ENCODE data around the gene UHMK1. TPM values are rescaled to one million over a fixed set of nuclear protein-coding genes. Genes with fewer than 3 reads are reported as not detected.

The UHMK1 gene
- total and polyA plus RNA-seq, 8 donors = 28.8 to 56.6 (median 34.4) TPM

DNA sequence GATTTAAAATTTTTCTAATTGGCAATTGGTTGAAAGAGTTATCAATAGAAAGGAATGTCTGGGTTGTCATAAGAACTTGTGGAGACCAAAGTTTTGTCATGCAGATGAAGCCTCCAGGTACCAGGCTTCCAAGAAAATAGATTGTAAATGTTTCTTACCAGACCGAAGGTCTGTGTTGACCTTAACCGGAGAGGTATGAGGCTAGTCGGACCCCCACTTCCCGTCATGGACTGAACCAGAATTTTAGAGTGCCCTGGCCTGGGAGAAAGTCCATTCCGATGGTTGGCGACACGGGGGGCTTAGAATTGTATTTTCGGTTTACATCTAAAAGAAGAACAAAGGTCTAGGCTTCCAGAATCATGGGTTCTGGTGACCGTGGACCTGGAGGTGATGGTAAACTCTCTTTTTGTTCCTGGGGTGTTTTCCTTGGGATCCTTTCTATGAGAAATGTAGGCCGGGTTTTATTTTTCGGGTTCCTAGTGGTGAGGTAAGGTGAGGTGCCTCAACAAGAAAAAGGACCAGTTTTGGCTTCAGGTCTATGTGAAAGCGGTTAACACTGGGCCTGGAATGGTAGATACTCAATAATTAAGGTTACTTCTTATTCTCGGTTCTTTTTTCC, 405 bp upstream of the UHMK1 start:
- no peak for DNase-seq
- intact Hi-C loops (cut with DNase I) = no loop called here
- Histone ChIP-seq H3K4me3 (peak overlapping the region; percentile 83 to 85), H3K9me3 (no peaks in the 10 kb centered on the region), H3K4me1 (peaks cover 12 to 31% of the 10 kb centered on the region in 2 donors), H3K27me3 (peaks cover 0 to under 1% of the 10 kb centered on the region in 2 donors), H3K36me3 (peaks cover 0 to 23% of the 10 kb centered on the region in 2 donors), H3K27ac (peak overlapping the region; percentile 91 to 94)
- no peak for TF ChIP-seq CTCF (IDR thresholded peaks at IDR 0.05)
- ATAC-seq = no peak

DNA sequence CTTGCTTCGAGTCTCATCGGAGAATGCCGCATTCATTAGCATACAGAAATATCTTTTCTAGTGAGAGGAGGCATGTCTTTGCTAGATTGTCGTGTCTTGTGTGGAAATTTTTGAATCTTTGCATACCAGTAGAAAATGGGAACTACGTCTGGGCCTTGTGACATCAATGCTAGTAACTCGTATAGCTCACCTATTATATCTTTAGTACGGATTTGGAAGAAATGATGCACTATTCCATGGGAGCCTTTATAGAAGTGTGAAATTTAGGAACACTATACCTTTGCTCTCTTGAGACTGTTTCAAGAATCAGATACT, 835 bp downstream of the UHMK1 start:
- ATAC-seq (peak; percentile 26), DNase-seq (peak in 1 of 4 donors; percentile 15)
- Histone ChIP-seq H3K9me3 (no peaks in the 10 kb centered on the region), H3K27me3 (no peaks in the 10 kb centered on the region), H3K4me1 (peaks cover 12 to 31% of the 10 kb centered on the region in 2 donors), H3K4me3 (peak overlapping the region; percentile 83 to 85), H3K36me3 (peaks cover 0 to 35% of the 10 kb centered on the region in 2 donors), H3K27ac (peak overlapping the region; percentile 91 to 94)
- no peak for TF ChIP-seq CTCF (IDR thresholded peaks at IDR 0.05)
- intact Hi-C loops (cut with DNase I) = no loop called here

DNA sequence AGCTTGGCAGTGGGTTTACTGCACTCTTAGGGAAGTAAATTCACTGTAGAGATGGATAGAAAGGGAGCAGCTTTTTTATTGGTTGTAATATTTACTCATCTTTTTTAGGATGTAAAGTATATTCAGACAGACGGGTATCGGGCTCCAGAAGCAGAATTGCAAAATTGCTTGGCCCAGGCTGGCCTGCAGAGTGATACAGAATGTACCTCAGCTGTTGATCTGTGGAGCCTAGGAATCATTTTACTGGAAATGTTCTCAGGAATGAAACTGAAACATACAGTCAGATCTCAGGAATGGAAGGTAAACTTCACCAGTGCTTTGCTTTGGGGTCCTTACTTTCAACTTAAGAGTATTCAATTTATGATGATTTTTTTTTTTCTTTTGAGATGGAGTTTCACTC, 3.2 kb downstream of the UHMK1 start:
- Histone ChIP-seq H3K27me3 (no peaks in the 10 kb centered on the region), H3K36me3 (peaks cover 4 to 59% of the 10 kb centered on the region in 2 donors), H3K4me1 (peaks cover 12 to 31% of the 10 kb centered on the region in 2 donors), H3K9me3 (no peaks in the 10 kb centered on the region), H3K4me3 (no peak overlapping the region), H3K27ac (no peak overlapping the region)
- DNase-seq = peak in 2 of 4 donors; percentile 30 to 51
- no peak for ATAC-seq
- intact Hi-C loops (cut with DNase I) = no loop called here
- TF ChIP-seq CTCF (IDR thresholded peaks at IDR 0.05) = no peak

DNA sequence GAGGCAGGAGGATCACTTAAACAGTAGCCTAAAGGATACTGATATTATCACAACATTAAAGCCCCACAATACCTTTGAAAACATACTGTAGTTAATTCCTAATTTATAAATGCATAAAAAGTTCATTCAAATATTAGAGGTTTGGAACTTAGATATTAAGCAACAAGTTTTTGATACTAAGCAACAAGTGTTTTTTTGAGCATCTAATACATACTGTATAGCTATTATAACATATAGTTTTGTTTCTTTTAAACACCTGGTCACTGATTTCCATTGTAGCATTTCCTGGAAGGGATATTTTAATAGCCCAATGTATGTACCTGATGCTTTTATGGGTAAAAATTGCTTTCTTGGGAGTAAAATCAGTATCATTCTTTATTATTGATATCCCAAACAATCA, 4.5 kb downstream of the UHMK1 start:
- TF ChIP-seq CTCF (IDR thresholded peaks at IDR 0.05) = no peak
- H3K36me3 ChIP-seq = peaks cover 4 to 71% of the 10 kb centered on the region in 2 donors
- intact Hi-C loops (cut with DNase I) = no loop called here
- no peak for DNase-seq
- ATAC-seq = no peak
- H3K4me1 ChIP-seq = peaks cover 12 to 30% of the 10 kb centered on the region in 2 donors
- no peaks in the 10 kb centered on the region for H3K9me3 ChIP-seq
- no peak overlapping the region for H3K27ac ChIP-seq
- H3K4me3 ChIP-seq = no peak overlapping the region
- no peaks in the 10 kb centered on the region for H3K27me3 ChIP-seq

DNA sequence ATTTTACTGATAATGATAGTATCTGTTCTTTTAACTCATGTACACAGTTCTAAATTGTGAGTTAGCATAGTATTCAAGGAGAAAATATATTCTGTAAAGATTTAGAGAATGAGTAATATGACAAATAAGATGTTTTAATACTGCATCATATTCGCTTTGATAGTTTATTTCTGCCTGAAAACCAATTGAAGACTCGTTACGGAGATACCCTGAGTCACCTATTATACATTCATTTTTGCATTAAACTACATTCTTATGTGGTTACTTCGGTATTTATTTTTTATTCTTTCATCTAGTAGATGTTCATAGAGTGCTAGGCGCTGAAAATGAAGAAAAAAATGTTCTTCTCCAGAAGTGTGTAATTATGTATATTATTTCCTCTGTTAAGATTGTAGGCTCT, 5.3 kb downstream of the UHMK1 start:
- intact Hi-C loops (cut with DNase I) = no loop called here

More for the DNA sequence above, 5.3 kb downstream of the UHMK1 start:
- DNase-seq (no peak), ATAC-seq (no peak)
- Histone ChIP-seq H3K9me3 (no peaks in the 10 kb centered on the region), H3K27me3 (no peaks in the 10 kb centered on the region), H3K4me3 (no peak overlapping the region), H3K4me1 (peaks cover 12 to 26% of the 10 kb centered on the region in 2 donors), H3K27ac (no peak overlapping the region), H3K36me3 (peaks cover 4 to 80% of the 10 kb centered on the region in 2 donors)
- no peak for TF ChIP-seq CTCF (IDR thresholded peaks at IDR 0.05)

All from left lung (tissue), 10 donors.